Central memory CD4-positive, alpha-beta T cell (primary cell): Measurements from ENCODE around the gene RNASE1.

Source experiments
- DNase-seq: peaks from one replicate; pipeline ENCODE4 v3.0.0; 2022

Gene RNASE1

DNA sequence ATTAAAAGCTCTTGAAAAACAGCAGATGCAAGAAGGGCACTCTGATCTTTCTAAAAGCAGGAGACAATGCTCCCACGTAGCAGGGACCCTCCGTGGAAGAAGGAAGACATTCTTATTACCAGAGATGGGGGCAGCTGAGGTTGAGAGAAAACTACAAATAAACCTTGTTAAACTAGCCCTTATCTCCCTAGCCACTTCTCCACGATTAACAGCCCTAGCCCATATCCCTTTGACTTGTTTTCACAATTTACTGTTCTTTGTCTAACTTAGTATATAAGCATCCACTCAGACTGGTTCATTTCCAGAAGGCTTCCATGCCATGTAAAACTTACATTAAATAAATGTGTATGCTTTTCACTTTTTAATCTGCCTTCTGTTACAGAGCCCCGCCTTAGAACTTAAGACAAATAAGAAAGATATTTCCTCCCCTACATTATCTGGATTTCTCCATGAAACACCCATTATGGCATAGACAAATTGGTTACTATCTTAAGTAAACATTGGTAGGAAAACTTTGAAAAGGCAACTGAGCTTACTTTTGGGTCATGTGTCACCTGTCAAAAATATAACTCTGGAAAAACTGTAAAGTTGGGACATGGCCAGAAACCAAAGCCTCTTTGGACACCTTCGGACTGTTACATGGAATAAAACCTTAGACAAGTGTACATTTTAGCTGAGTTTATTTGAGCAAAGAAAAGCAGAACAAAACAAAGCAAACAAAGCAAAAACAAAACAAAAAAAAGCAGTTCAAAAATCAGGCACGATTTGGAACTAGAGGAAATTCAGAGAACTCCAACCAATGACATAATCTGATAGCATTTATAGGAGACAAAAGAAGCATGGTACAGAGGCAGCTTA lies 4.9 kb upstream of the RNASE1 start:
- no peak for DNase-seq

DNA sequence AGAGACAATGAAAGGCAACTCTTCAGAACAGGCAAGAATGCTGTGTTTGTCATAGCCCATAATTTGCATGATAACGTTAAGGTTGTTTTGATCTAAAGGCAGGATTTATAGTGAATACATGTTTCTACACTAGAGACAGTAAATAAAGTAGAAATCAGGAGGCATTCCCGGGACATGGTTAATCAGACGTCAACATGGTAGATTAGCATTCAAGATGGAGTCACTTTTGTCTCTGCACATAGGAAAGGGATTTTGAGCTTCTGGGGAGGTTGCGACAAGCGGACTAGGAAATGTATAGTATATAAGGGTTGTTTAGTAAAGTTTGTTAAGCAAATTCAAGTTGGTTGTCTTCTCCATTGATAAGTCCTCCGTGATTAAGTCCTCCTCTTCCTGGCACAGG lies 2.8 kb upstream of the RNASE1 start:
- DNase-seq = no peak

DNA sequence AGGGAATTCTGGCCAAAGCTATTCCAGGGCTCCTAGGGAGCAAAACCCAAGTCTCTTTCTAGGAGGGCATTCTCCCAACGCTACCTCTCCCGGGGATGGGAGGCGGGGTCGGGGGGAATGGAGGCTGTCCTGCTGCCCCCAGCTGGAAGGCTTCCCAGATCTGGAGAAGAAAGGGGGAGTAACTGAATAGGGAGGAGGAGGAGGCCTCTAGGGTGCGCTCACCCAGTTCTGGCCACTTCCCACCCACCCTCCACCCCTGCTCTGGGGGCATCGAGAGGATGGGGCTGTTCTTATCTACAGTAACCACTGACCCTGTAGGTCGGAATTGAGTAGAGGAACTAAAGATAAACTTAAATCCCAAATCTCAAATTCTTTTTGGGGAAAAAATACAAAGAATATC lies 579 bp upstream of the RNASE1 start:
- no peak for DNase-seq

DNA sequence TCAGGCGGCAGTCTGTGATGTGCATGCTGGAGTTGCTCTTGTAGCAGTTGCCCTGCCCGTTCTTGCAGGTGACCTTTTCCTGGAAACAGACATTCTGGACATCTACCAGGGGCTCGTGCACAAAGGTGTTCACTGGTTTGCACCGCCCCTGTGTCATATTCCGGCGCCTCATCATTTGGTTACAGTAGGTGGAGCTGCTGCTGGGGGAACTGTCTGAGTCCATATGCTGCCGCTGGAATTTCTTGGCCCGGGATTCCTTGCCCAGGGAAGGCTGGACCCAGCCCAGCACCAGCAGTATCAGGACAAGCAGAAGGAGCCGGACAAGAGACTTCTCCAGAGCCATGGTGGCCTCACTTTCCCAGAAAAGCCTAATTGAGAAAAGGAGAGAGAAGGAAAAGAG lies 918 bp downstream of the RNASE1 start:
- DNase-seq = no peak

DNA sequence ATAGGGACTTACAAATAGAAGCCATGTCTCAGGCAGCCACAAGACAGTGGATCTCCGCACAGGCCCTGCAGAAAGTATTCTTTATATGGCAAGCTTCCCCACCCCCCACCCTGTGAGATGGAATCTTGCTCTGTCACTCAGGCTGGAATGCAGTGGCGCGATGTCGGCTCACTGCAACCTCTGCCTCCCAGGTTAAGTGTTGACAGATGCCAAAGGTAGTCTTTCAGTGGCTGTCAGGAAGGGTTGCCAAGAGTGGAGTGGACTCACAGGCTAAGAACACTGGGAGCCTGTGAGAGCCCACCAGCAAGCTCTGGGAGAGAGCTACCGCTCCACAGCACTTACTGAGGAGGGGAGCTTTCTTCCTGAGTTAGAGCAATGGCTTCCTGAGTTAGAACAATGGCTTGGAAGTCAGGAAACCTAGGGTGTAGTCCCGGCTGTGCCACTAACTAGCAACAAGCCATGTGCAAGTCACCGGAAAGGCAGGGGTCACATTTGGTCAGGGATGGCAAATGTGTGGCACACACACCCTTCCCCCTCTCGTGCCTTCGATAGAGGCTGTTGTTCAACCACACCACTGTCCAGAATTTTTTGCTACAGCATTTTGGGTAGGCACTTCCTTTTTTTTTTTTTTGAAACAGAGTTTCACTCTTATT lies 2.6 kb downstream of the RNASE1 start:
- no peak for DNase-seq

DNA sequence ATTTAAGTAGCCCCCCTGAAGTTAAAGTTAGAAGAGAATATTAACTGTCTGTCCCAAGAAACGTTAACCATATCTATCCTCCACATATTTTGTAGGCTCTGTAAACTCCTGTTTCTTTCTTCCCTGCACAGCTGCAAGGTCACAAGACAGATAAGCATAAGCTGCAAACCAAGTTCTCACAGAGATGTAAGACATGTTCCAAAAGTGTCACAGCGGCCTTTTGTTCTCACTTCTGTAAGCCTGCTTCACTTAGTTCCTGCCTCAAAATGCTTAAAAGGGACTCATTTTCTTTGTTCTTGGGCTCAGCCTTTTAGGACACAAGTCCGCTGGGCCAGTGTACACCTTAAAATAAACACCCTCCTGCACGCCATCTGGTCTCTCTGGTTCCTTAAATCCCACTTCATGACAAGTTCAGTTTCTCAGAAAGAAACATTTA lies 3.2 kb downstream of the RNASE1 start:
- DNase-seq = no peak

DNA sequence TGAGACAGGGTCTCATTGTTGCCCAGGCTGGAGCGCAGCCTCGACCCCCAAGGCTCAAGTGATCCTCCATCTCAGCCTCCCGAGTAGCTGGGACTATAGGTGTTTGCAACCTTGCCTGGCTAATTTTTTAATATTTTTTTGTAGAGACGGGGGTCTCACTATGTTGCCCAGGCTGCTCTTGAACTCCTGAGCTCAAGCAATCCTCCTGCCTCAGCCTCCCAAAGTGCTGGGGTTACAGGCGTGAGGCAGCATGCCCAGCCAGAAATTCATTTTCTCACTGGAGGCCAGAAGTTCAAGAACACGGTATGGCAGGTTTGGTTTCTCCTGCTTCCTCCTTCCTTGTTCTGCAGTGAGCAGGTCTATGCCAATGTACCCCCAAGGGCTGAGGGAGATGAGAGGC lies 3.7 kb downstream of the RNASE1 start:
- no peak for DNase-seq

DNA sequence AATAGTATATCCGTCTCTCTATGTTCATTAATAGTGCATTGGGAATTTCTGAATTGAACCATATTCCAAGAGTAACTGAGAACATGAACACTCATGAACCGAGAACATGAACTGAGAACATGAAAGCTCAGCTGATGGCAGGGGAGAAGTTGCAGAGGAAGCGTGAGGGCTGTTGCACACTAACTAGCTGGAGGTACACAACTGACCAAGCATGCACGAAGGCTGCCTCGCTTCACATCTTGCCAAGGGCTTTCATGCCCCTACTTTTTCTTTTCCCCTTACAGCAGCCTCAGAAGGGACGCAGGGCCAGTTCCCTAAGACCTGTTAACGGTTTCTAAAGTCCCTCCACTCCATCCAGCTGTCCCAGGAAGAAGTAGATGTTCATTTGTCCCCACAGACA lies 4.3 kb downstream of the RNASE1 start:
- DNase-seq = no peak

DNA sequence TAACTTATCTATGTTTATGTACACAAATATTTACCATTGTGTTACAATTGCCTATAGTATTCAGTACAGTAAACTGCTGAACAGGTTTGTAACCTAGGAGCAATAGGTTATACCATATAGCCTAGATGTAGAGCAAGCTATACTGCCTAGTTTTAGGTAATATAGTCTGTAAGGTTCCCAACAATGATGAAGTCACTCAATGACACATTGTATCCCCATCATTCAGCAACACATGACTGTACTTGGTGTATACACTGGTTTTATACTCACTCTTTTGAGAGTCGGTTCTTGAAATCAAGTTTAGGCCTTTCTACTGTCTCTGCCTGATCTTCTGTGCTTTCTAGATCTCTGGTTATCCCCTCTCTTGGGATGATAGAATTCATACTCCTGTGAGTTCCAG lies 5.5 kb downstream of the RNASE1 start:
- no peak for DNase-seq

DNA sequence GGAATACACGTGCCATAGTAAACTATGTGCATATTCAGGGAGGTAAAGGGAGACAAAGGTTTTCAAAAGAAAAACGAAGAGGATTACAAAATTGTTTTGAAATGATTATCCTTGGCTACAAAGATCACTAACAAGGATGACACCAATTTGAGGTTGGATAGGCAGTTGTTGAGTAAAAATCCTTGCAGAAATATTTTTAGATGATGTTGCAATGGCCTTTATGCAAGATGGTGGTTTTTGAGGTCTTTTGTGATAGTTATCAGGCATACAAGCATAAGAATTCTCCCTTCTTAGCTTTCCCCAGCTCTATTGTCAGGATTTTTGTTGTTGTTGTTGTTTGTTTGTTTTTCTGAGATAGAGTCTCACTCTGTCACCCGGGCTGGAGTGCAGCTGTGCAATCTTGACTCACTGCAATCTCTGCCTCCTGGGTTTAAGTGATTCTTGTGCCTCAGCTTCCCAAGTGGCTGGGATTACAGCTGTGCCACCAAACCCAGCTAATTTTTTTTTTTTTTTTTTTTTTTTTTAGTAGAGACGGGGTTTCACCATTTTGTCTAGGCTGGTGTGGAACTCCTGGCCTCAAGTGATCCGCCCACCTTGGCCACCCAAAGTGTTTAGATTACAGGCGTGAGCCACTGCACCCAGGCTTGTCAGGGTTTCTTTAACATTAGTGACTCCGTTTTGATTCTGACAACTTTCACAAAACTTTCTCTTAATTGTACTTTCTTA lies 7.8 kb downstream of the RNASE1 start:
- no peak for DNase-seq

DNA sequence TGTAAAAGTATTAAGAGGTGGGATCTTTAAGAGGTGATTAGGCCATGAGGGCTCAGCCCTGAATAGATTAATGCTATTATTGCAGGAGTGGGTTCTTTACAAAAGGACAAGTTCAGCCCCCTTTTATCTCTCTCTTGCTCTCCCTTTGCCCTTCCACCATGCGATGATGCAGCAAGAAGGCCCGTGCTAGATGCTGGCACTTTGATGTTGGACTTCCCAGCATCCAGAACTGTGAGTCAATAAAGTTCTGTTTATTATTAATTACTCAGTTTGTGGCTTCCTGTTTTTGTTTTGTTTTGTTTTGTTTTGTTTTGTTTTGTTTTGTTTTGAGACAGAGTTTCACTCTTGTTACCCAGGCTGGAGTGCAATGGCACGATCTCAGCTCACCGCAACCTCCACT lies 10.1 kb downstream of the RNASE1 start:
- DNase-seq = no peak

DNA sequence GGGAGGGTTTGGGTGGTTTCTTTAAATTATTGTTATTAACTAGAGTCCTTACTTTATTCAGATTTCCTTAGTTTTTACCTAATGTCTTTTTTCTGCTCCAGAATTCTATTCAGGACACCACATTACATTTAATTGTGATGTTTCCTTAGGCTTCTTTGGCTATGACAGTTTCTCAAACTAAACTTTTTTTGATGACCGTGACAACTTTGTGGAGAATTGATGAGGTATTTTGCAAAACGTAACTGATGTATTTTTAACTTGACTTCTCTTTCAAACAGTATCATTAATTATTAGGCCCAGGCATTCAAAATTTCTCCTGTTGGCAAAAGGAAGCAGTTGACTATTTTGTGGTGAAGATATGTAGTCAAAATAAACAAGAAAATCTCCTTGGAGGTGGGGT lies 11.0 kb downstream of the RNASE1 start:
- DNase-seq = no peak

DNA sequence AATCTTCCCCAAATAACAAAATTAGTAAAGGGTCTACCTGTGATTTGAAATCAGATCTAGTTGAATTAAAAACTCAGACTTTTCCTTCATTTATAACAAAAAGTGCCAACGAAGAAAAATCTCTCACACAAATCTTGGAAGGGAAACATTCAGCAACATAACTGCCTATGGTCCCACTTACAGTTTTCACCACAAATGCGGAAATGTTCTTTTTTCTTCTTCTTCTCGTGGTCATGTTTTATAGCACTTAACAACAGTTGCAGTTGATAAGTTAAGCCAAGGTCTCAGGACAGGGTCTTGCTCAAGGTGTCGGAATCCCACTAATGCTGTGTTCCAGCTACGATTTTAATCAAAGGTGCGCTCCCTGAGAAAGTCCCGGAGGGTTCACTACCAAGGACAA lies 11.5 kb downstream of the RNASE1 start:
- no peak for DNase-seq

DNA sequence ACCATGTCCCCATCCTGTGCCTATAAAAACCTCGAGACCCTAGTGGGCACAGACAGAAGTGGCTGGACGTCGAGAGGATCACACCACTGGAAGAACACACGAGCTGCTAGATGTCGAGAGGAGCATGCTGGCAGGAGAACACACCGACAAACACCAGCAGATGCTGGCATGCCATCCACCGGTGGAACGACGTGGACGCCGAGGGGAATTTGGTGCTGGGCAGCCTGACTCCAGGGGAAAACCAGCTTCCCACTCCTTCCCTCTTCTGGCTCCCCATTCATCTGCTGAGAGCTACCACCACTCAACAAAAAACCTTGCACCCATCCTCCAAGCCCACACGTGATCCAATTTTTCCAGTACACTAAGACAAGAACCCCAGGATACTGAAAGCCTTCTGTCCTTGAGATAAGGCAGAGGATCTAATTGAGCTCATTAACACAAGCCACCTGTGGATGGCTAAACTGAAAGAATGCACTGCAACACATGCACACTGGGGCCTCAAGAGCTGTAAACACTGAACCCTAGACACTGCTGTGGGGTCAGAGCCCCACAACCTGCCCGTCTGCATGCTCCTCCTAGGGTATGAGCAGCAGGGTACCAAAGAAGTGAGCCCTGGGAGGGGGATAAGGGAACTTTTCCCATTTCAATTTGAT lies 12.1 kb downstream of the RNASE1 start:
- no peak for DNase-seq

DNA sequence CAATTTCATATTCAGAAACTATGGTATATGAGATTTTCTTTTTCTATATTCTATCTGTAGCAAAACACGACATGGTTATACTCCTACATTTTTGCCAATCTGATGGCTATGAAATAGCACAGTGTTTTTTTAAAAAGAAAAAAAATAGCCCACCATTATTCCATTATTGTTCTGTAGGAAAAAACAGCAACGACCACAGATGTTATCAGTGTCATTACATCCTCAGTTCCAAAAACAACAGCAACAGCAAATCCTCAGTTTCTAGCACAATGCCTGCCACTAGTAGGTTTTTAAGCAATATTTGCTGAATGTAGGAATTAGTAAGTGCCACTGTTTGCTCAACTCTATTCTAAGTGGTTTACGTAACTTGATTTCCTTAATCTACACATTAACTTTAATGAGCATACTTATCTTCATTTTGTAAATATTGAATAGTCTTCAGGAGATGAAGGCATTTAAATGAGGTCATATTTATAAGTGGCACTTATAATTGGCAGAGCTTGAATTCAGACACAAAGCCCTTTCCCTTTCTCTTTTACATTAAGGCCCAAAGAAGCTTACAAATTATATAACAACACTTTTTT lies 13.3 kb downstream of the RNASE1 start:
- DNase-seq = no peak

DNA sequence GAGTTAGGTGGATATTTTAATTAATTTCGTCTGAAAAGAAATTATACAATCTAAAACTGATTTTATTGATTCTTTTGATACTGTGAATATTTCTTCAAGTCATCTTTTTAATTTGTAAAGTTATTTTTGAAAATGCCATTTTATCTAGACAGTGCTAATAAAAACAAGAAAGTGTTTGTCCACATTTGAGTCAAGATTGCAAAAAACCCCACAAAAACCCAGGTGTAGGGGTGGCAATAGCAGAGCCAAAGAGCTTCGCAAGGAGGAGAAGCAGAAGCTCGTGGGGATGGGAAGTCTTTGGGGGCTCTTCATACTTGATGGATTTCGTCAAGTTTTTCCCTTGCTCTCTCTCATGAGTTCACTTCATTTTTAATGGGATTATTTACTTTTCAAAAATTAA lies 15.6 kb downstream of the RNASE1 start:
- no peak for DNase-seq

DNA sequence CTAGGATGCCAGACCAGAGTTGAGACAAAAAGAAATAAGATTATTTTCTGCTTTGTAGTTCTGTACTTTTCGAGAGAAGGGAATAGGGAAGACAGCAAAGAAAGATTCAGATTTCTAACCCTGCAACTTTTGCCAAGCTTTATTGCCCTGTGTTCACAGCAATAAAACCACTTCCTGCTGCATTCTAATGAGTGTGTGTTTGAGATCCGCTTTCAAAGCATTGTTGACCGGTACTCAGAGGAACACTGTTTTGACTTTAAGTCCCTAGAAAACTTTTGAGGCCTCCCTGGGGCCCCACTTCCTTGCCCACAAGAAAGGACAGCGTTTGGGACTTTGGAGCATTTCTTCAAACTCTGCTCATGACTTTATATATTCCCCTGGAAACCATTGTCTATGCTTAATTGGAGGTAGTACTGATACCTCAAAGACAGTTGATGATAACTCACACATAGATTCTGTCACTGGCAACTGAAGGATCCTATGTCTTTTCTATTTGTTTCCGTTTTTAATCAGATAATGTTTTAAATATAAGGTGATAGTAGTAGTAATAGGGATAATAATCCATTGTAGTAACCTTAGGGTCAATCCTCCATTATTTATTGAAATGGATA lies 20.3 kb downstream of the RNASE1 start:
- peak; percentile 20 for DNase-seq

DNA sequence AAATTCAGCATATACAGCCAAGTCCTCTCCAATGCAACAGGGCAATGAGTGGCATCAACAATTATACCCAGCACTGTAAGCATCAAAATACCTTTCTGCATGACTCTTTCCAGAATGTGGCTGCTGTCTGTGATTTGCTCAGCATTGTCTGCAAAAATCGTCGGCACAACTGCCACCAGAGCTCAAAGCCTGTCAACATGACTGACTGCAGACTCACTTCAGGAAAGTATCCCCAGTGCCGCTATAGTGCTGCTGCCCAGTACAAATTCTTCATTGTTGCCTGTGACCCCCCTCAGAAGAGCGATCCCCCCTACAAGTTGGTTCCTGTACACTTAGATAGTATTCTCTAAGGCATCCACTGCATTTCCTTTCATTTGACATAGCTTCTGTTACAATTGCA lies 20.8 kb downstream of the RNASE1 start:
- DNase-seq = no peak

DNA sequence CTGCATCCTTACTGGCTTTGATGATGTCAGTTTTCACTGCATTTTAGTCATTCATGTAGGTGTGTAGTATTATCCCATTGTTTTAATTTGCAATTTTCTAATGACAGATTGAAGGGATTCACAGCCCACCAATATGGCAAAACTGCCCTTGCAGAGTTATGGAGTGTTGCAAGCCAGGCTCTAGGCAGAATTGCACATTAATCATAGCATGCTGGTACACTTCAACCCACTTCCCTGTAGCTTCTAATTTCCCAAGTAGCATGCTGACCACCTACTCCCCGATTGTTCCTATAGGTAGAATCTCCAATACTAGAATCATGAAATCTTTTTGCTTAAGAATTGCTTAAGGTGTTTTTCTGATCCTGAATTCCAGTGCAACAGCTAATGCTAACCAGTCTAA lies 26.7 kb downstream of the RNASE1 start:
- DNase-seq = no peak

DNA sequence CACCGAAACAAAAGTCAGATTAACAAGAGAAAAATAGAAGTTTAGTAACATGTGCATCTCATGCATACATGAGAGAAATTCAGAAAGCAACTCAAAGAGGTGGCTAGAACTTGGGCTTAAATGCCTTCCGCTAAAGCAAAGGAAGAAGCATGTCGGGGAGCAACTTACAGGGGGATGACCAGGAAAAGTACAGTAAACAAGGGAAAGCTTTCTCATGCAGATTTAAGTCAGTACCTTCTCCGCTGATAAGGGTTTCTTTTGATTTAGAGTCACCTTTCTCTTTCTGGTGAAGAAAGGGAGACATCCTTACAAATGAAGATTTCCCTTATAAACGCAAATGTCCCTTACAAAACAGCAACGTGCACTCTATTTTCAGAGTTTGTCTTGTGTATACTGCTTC lies 27.6 kb downstream of the RNASE1 start:
- no peak for DNase-seq

DNA sequence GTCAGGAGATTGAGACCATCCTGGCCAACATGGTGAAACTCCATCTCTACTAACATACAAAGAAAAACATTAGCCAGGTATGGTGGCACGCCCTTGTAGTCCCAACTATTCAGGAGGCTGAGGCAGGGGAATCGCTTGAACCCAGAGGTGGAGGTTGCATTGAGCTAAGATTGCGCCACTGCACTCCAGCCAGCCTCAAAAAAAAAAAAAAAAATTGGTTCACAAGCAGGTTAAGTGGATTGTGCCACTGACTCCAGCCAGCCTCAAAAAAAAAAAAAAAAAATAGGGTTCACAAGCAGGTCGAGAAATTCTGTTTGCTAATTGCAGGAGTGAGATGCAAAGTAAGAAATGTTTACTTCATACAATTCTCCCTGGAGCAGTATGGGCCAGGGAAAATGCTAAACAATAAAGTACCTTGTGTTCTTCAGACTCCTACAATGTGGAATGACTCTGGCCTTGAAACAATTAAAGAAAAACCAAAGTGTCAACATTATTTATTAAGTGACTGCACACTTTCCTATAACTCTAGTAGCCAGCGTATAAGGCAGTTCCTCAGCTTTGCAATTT lies 28.3 kb downstream of the RNASE1 start:
- DNase-seq = no peak

DNA sequence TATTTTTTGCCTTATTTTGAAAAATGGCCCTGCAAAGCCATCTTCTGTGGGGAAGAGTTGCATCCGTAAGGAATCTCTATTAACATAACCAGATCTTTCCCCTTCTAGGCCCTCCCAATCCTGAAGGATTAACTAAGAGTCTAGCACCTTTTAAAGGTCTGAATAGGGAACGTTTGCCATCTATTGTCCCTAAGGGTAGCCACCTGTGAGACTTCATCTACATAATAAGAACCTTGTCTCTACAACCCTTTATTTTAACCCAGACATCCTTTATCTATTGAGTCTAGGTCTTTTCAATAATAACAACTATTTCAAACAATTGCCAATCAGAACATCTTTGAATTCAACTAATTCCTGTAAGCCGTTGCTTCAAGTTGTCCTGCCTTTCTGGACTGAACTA lies 30.0 kb downstream of the RNASE1 start:
- no peak for DNase-seq
